HEK293T (cell line): ENCODE data around the gene LCORL.
"Not testable (repeated sequence)": the region's sequence is repeated elsewhere in the genome, so short reads cannot be mapped to it uniquely, and the experiment has no call there.

Source experiments
- CTCF ChIA-PET: fragments of 350-600 bp; formaldehyde crosslinking; extraction: SDS; loops from one replicate; lab custom pipeline; 2021; ENCODE audit warnings: antibody characterized with exemption, inconsistent platforms; lab: Yijun Ruan, JAX
- POLR2A ChIA-PET: fragments of 350-600 bp; formaldehyde crosslinking; extraction: SDS; loops from one replicate; lab custom pipeline; 2020; ENCODE audit warnings: antibody characterized with exemption, inconsistent platforms; lab: Yijun Ruan, JAX
- DNase-seq: peaks from one replicate; pipeline ENCODE4 v3.0.0; 2012; ENCODE audit warnings: mixed read lengths; ENCODE audit errors: extremely low spot score
- ARNT ChIP-seq: fragments of 450-650 bp; IDR thresholded peaks from 2 replicates; pipeline ENCODE4 v1.6.1; 2017; ENCODE audit warnings: mild to moderate bottlenecking
- BHLHE40 ChIP-seq: fragments of 450-650 bp; IDR thresholded peaks from 2 replicates; pipeline ENCODE4 v1.6.1; 2016; ENCODE audit warnings: mild to moderate bottlenecking, moderate library complexity, borderline replicate concordance
- CTBP1 ChIP-seq: fragments of 450-650 bp; IDR thresholded peaks from 2 replicates; pipeline ENCODE4 v1.6.1; 2016; ENCODE audit warnings: borderline replicate concordance
- ELF4 ChIP-seq: fragments of 450-650 bp; IDR thresholded peaks from 2 replicates; pipeline ENCODE4 v1.6.1; 2017; ENCODE audit warnings: antibody characterized with exemption
- FOXA1 ChIP-seq: fragments of 450-650 bp; IDR thresholded peaks from 2 replicates; pipeline ENCODE4 v1.6.1; 2016; ENCODE audit warnings: mild to moderate bottlenecking
- FOXK2 ChIP-seq: fragments of 450-650 bp; IDR thresholded peaks from 2 replicates; pipeline ENCODE4 v1.6.1; 2016; ENCODE audit warnings: mild to moderate bottlenecking
- FOXM1 ChIP-seq: fragments of 450-650 bp; IDR thresholded peaks from 2 replicates; pipeline ENCODE4 v1.6.1; 2017; ENCODE audit warnings: mild to moderate bottlenecking, borderline replicate concordance
- HDGF ChIP-seq: fragments of 450-650 bp; IDR thresholded peaks from 2 replicates; pipeline ENCODE4 v1.6.1; 2017; ENCODE audit warnings: antibody characterized with exemption, borderline replicate concordance
- L3MBTL2 ChIP-seq: fragments of 450-650 bp; conservative IDR thresholded peaks from 2 replicates; pipeline ENCODE4 v1.6.1; 2016; ENCODE audit warnings: mild to moderate bottlenecking
- LEF1 ChIP-seq: fragments of 450-650 bp; IDR thresholded peaks from 2 replicates; pipeline ENCODE4 v1.6.1; 2017; ENCODE audit warnings: mild to moderate bottlenecking, borderline replicate concordance
- NFRKB ChIP-seq: fragments of 450-650 bp; IDR thresholded peaks from 2 replicates; pipeline ENCODE4 v1.6.1; 2016; ENCODE audit warnings: mild to moderate bottlenecking, moderate library complexity
- PKNOX1 ChIP-seq: fragments of 450-650 bp; IDR thresholded peaks from 2 replicates; pipeline ENCODE4 v1.6.1; 2016
- SP1 ChIP-seq: fragments of 450-650 bp; IDR thresholded peaks from 2 replicates; pipeline ENCODE4 v1.6.1; 2017
- SUZ12 ChIP-seq: fragments of 450-650 bp; IDR thresholded peaks from 2 replicates; pipeline ENCODE4 v1.6.1; 2016; ENCODE audit warnings: mild to moderate bottlenecking
- TARDBP ChIP-seq: fragments of 450-650 bp; IDR thresholded peaks from 2 replicates; pipeline ENCODE4 v1.6.1; 2016
- ZNF384 ChIP-seq: fragments of 450-650 bp; IDR thresholded peaks from 2 replicates; pipeline ENCODE4 v1.6.1; 2016

The LCORL gene

GRCh38 chr4:17859793-17860406 lies 161.7 kb downstream of the LCORL start:
- CTCF ChIA-PET, result no interaction called here
- no peak for DNase-seq
- POLR2A ChIA-PET, result no interaction called here
- no peak for TF ChIP-seq NFRKB
- TF ChIP-seq LEF1, result no peak
- no peak for TF ChIP-seq ZNF384

- ChIA-PET POLR2A (no interaction called here), CTCF (no interaction called here)
- TF ChIP-seq TARDBP, result no peak
- no peak for TF ChIP-seq PKNOX1
- TF ChIP-seq FOXM1, result no peak
- no peak for TF ChIP-seq ARNT
- TF ChIP-seq CTBP1, result no peak
- TF ChIP-seq HDGF, result no peak
- no peak for TF ChIP-seq FOXK2
- no peak for TF ChIP-seq SP1
- TF ChIP-seq ELF4, result no peak
- no peak for TF ChIP-seq BHLHE40
- no peak for DNase-seq
Measured at GRCh38 chr4:17854036-17854435, 167.5 kb downstream of the LCORL start.

GRCh38 chr4:17851959-17852358 lies 169.6 kb downstream of the LCORL start:
- TF ChIP-seq FOXK2 (no peak), PKNOX1 (no peak), FOXA1 (no peak), HDGF (no peak), SP1 (no peak), NFRKB (no peak), TARDBP (no peak), SUZ12 (no peak), CTBP1 (no peak), LEF1 (no peak), ZNF384 (no peak), ELF4 (no peak), FOXM1 (no peak)
- ChIA-PET POLR2A (interaction anchor here (0.6 kb wide), 1 partner anchor 372 kb away, joined by 7 read pairs; no protein-coding TSS in a partner anchor), CTCF (no interaction called here)
- no peak for DNase-seq

- DNase-seq, CTCF ChIA-PET, POLR2A ChIA-PET: not testable (repeated sequence)
Measured at GRCh38 chr4:17850295-17850694, 171.3 kb downstream of the LCORL start.

- ChIA-PET POLR2A (no interaction called here), CTCF (no interaction called here)
- TF ChIP-seq ZNF384 (no peak), TARDBP (no peak), L3MBTL2 (no peak)
- DNase-seq, result no peak
Measured at GRCh38 chr4:17846266-17846665, 175.3 kb downstream of the LCORL start.

GRCh38 chr4:17823871-17824669 lies 197.5 kb downstream of the LCORL start:
- CTCF ChIA-PET, result no interaction called here
- POLR2A ChIA-PET, result no interaction called here

More at GRCh38 chr4:17823871-17824669, 197.5 kb downstream of the LCORL start:
- TF ChIP-seq BHLHE40, result no peak
- TF ChIP-seq ELF4, result no peak
- TF ChIP-seq PKNOX1, result no peak
- no peak for TF ChIP-seq CTBP1
- TF ChIP-seq L3MBTL2, result no peak
- no peak for TF ChIP-seq HDGF
- no peak for TF ChIP-seq LEF1
- TF ChIP-seq ARNT, result no peak
- no peak for TF ChIP-seq TARDBP
- no peak for TF ChIP-seq FOXK2
- TF ChIP-seq SP1, result no peak
- no peak for TF ChIP-seq FOXM1
- no peak for DNase-seq
